H1 (cell line): ENCODE measurements around the gene KCND1. TPM values are rescaled to one million over a fixed set of nuclear protein-coding genes. Genes with fewer than 3 reads are reported as not detected.

Experiments
- BRCA1 ChIP-seq: IDR thresholded peaks from 2 replicates; pipeline ENCODE4 v1.6.1; 2012; ENCODE audit warnings: low read depth, low read length, improper control_type of control experiment
- CBX5 ChIP-seq: fragments of 300-800, 300-1000 bp; sonication (generic); IDR thresholded peaks from 2 replicates; pipeline ENCODE4 v1.7.1; 2016; ENCODE audit warnings: antibody characterized with exemption, low read length, low read depth
- CTBP2 ChIP-seq: IDR thresholded peaks from 2 replicates; pipeline ENCODE4 v1.7.0; 2011; ENCODE audit warnings: borderline replicate concordance, mild to moderate bottlenecking, moderate library complexity, mixed read lengths, low read length; ENCODE audit not compliant: insufficient read depth, insufficient read length
- JUND ChIP-seq: IDR thresholded peaks from 2 replicates; pipeline ENCODE4 v1.6.1; 2011; ENCODE audit warnings: mild to moderate bottlenecking, improper control_type of control experiment, low read length
- POU5F1 ChIP-seq: IDR thresholded peaks from 2 replicates; pipeline ENCODE4 v1.6.1; 2011; ENCODE audit warnings: low read depth, mild to moderate bottlenecking, low read length, moderate library complexity
- SIN3A ChIP-seq, 2 experiments: IDR thresholded peaks in 1 of 2; conservative IDR thresholded peaks in 1 of 2; 2 replicates each; pipeline ENCODE4 v1.6.1; 2011 to 2012; ENCODE audit warnings: low read length in 2 of 2, improper control_type of control experiment in 1 of 2, low read depth in 1 of 2, mild to moderate bottlenecking in 1 of 2
- TAF7 ChIP-seq: optimal IDR thresholded peaks from 2 replicates; pipeline ENCODE3; 2011; ENCODE audit warnings: low read depth, mild to moderate bottlenecking, inconsistent platforms, low read length, moderate library complexity, borderline replicate concordance
- polyA plus RNA-seq, 7 experiments: library from polyadenylated mRNA; depleted of rRNA in 3 of 7; stranded (reverse) in 5 of 7; unstranded in 2 of 7; fragments of >200 nt in 5 of 7; fragments of 200-250 nt in 2 of 7; gene quantifications; 1 replicate in 5 of 7; 2 replicates in 1 of 7; 4 replicates in 1 of 7; pipeline versions ENCODE4 v1.2.1 to v1.2.3, GENCODE V29; 2011 to 2013; ENCODE audit warnings: missing spikeins in 2 of 7, mixed read lengths in 2 of 7
- total RNA-seq: library from RNA; stranded (reverse); fragmentation: NEBNext Ultra II Directional; extraction: Animal tissue kit (Norgen Biotek cat#: 25700); gene quantifications from 2 replicates; pipeline ENCODE4 v1.2.1, GENCODE V29; 2021
- TF ChIP-seq, protein P1 (sequence below): fragments of 300-600 bp; sonication (generic); IDR thresholded peaks from 2 replicates; pipeline ENCODE4 v1.7.1; 2012; ENCODE audit warnings: low read length, moderate library complexity, mild to moderate bottlenecking, inconsistent platforms; ENCODE audit not compliant: insufficient replicate concordance
- TF ChIP-seq, protein P2 (sequence below): IDR thresholded peaks from 2 replicates; pipeline ENCODE4 v1.6.1; 2012; ENCODE audit warnings: inconsistent platforms

KCND1 gene
- total and polyA plus RNA-seq, 2 of the 8 experiments (the other 6 are each of a cell fraction or from before 2014, with no cell fraction given) = 3.1 to 6.8 TPM

DNA sequence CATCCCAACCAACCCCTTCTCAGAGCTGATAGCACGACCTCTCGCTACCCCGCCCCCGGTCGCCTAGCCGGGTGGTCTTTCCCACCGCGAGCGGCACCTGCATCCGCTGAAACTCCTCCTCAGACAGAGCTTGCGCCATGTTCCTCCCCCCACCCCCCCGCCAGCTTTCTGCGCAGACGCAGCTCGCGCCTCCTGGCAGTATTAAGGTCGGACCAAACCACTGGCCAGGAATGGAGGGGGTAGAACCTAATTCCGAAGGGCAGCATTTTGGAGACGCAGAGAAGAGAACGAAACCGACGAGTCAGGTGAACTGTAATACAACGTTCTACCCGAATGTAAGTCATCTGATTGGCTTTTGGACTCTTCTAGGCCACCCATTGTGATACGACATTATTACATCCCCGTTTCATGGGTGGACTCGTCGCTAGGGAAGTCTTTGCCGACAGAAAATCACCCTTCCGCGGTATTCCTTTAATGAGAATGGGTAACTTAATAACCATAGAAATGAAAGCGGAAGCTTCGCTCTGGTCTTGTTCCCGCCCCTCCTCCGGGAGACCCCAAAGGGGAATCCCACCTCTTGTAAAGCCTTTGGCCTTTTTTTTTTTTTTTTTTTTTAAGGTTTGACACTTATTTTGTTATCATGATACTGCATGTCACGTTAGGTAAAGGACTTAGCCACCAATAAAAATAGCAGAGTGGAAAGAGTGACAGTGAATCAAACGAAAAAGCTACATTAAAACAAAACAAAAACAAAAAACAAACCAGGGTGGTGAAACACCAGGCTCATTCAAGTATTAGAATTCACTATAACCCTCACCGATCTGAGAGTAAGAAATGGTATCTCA is 30.7 kb upstream of the KCND1 start, which contains the start of gene GRIPAP1 (continued):
- TF ChIP-seq, protein P1, sequence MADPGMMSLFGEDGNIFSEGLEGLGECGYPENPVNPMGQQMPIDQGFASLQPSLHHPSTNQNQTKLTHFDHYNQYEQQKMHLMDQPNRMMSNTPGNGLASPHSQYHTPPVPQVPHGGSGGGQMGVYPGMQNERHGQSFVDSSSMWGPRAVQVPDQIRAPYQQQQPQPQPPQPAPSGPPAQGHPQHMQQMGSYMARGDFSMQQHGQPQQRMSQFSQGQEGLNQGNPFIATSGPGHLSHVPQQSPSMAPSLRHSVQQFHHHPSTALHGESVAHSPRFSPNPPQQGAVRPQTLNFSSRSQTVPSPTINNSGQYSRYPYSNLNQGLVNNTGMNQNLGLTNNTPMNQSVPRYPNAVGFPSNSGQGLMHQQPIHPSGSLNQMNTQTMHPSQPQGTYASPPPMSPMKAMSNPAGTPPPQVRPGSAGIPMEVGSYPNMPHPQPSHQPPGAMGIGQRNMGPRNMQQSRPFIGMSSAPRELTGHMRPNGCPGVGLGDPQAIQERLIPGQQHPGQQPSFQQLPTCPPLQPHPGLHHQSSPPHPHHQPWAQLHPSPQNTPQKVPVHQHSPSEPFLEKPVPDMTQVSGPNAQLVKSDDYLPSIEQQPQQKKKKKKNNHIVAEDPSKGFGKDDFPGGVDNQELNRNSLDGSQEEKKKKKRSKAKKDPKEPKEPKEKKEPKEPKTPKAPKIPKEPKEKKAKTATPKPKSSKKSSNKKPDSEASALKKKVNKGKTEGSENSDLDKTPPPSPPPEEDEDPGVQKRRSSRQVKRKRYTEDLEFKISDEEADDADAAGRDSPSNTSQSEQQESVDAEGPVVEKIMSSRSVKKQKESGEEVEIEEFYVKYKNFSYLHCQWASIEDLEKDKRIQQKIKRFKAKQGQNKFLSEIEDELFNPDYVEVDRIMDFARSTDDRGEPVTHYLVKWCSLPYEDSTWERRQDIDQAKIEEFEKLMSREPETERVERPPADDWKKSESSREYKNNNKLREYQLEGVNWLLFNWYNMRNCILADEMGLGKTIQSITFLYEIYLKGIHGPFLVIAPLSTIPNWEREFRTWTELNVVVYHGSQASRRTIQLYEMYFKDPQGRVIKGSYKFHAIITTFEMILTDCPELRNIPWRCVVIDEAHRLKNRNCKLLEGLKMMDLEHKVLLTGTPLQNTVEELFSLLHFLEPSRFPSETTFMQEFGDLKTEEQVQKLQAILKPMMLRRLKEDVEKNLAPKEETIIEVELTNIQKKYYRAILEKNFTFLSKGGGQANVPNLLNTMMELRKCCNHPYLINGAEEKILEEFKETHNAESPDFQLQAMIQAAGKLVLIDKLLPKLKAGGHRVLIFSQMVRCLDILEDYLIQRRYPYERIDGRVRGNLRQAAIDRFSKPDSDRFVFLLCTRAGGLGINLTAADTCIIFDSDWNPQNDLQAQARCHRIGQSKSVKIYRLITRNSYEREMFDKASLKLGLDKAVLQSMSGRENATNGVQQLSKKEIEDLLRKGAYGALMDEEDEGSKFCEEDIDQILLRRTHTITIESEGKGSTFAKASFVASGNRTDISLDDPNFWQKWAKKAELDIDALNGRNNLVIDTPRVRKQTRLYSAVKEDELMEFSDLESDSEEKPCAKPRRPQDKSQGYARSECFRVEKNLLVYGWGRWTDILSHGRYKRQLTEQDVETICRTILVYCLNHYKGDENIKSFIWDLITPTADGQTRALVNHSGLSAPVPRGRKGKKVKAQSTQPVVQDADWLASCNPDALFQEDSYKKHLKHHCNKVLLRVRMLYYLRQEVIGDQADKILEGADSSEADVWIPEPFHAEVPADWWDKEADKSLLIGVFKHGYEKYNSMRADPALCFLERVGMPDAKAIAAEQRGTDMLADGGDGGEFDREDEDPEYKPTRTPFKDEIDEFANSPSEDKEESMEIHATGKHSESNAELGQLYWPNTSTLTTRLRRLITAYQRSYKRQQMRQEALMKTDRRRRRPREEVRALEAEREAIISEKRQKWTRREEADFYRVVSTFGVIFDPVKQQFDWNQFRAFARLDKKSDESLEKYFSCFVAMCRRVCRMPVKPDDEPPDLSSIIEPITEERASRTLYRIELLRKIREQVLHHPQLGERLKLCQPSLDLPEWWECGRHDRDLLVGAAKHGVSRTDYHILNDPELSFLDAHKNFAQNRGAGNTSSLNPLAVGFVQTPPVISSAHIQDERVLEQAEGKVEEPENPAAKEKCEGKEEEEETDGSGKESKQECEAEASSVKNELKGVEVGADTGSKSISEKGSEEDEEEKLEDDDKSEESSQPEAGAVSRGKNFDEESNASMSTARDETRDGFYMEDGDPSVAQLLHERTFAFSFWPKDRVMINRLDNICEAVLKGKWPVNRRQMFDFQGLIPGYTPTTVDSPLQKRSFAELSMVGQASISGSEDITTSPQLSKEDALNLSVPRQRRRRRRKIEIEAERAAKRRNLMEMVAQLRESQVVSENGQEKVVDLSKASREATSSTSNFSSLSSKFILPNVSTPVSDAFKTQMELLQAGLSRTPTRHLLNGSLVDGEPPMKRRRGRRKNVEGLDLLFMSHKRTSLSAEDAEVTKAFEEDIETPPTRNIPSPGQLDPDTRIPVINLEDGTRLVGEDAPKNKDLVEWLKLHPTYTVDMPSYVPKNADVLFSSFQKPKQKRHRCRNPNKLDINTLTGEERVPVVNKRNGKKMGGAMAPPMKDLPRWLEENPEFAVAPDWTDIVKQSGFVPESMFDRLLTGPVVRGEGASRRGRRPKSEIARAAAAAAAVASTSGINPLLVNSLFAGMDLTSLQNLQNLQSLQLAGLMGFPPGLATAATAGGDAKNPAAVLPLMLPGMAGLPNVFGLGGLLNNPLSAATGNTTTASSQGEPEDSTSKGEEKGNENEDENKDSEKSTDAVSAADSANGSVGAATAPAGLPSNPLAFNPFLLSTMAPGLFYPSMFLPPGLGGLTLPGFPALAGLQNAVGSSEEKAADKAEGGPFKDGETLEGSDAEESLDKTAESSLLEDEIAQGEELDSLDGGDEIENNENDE = no peak
- TF ChIP-seq, protein P2, sequence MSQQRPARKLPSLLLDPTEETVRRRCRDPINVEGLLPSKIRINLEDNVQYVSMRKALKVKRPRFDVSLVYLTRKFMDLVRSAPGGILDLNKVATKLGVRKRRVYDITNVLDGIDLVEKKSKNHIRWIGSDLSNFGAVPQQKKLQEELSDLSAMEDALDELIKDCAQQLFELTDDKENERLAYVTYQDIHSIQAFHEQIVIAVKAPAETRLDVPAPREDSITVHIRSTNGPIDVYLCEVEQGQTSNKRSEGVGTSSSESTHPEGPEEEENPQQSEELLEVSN = no peak
- TF ChIP-seq BRCA1 = no peak
- TF ChIP-seq CTBP2 = no peak
- TF ChIP-seq SIN3A (conservative IDR thresholded peaks at IDR 0.05 in 1 of 2, IDR thresholded peaks at IDR 0.05 in 1 of 2; ENCODE audit: low read depth in 1 of 2, low read length in 2 of 2) = no peak
- no peak for TF ChIP-seq CBX5
- TF ChIP-seq JUND = peak; percentile 89
- TF ChIP-seq TAF7 = peak; percentile 66
- no peak for TF ChIP-seq POU5F1
